HL-60 (cell line): ENCODE data around the gene RGS7.

Experiments used
- GABPA ChIP-seq: IDR thresholded peaks from 2 replicates; pipeline ENCODE4 v1.6.1; 2012; ENCODE audit warnings: low read depth
- POLR2AphosphoS5 ChIP-seq: IDR thresholded peaks from 2 replicates; pipeline ENCODE4 v1.6.1; 2012; ENCODE audit warnings: low read depth
- TF ChIP-seq, protein P1 (sequence below): IDR thresholded peaks from one replicate; pipeline ENCODE4 v1.5.1; 2011; ENCODE audit warnings: low read length, control low read depth, inconsistent platforms; ENCODE audit not compliant: insufficient read depth
- TF ChIP-seq, protein P2 (sequence below): IDR thresholded peaks from 2 replicates; pipeline ENCODE4 v1.6.1; 2012; ENCODE audit warnings: low read depth; ENCODE audit not compliant: insufficient replicate concordance

DNA sequence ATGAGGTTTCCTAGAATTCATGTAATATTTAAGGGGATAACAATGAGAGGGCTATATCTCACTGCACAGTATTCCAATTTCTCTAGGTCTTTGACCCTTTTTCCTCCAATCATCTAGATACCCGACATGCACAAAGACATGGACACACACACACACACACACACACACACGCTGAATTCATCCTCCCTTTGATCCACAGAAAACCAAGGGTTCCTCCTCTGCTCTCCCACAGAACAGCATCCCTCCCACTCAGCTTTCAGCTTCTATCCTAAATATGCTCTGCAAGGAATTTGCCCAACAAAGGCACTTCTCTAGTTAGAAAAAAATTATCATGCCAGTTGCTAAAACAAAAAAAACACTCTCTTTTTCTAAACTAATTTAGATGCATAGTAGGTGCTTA is 231.7 kb downstream of the RGS7 start:
- no peak for TF ChIP-seq GABPA
- TF ChIP-seq, protein P1, sequence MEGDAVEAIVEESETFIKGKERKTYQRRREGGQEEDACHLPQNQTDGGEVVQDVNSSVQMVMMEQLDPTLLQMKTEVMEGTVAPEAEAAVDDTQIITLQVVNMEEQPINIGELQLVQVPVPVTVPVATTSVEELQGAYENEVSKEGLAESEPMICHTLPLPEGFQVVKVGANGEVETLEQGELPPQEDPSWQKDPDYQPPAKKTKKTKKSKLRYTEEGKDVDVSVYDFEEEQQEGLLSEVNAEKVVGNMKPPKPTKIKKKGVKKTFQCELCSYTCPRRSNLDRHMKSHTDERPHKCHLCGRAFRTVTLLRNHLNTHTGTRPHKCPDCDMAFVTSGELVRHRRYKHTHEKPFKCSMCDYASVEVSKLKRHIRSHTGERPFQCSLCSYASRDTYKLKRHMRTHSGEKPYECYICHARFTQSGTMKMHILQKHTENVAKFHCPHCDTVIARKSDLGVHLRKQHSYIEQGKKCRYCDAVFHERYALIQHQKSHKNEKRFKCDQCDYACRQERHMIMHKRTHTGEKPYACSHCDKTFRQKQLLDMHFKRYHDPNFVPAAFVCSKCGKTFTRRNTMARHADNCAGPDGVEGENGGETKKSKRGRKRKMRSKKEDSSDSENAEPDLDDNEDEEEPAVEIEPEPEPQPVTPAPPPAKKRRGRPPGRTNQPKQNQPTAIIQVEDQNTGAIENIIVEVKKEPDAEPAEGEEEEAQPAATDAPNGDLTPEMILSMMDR: no peak
- TF ChIP-seq POLR2AphosphoS5: no peak
- TF ChIP-seq, protein P2, sequence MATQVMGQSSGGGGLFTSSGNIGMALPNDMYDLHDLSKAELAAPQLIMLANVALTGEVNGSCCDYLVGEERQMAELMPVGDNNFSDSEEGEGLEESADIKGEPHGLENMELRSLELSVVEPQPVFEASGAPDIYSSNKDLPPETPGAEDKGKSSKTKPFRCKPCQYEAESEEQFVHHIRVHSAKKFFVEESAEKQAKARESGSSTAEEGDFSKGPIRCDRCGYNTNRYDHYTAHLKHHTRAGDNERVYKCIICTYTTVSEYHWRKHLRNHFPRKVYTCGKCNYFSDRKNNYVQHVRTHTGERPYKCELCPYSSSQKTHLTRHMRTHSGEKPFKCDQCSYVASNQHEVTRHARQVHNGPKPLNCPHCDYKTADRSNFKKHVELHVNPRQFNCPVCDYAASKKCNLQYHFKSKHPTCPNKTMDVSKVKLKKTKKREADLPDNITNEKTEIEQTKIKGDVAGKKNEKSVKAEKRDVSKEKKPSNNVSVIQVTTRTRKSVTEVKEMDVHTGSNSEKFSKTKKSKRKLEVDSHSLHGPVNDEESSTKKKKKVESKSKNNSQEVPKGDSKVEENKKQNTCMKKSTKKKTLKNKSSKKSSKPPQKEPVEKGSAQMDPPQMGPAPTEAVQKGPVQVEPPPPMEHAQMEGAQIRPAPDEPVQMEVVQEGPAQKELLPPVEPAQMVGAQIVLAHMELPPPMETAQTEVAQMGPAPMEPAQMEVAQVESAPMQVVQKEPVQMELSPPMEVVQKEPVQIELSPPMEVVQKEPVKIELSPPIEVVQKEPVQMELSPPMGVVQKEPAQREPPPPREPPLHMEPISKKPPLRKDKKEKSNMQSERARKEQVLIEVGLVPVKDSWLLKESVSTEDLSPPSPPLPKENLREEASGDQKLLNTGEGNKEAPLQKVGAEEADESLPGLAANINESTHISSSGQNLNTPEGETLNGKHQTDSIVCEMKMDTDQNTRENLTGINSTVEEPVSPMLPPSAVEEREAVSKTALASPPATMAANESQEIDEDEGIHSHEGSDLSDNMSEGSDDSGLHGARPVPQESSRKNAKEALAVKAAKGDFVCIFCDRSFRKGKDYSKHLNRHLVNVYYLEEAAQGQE: no peak
